HL-60 (cell line): ENCODE data around the gene SFMBT1.

Experiments used
- DNase-seq, 2 experiments: peaks; one replicate each; pipeline ENCODE4 v3.0.0-alpha.2; 2010 to 2020; ENCODE audit warnings: low read depth in 1 of 2, low spot score in 1 of 2
- H3K27ac ChIP-seq: fragments of 250-450 bp; sonication (Bioruptor Pico); replicated peaks from 2 replicates; pipeline ENCODE4 v1.5.1; 2020; ENCODE audit warnings: mild to moderate bottlenecking, moderate library complexity
- H3K27me3 ChIP-seq: fragments of 250-450 bp; sonication (Bioruptor Pico); 2 replicates; pipeline ENCODE4 v1.5.1; 2021; ENCODE audit warnings: mild to moderate bottlenecking, moderate library complexity; ENCODE audit not compliant: insufficient read depth, poor library complexity, severe bottlenecking
- H3K4me3 ChIP-seq: replicated peaks from 2 replicates; pipeline ENCODE4 v1.5.1; 2011; ENCODE audit warnings: mild to moderate bottlenecking, control low read depth, low read length; ENCODE audit not compliant: insufficient read depth
- CTCF ChIP-seq: IDR thresholded peaks from one replicate; pipeline ENCODE4 v1.5.1; 2011; ENCODE audit warnings: low read length, control low read depth, inconsistent platforms; ENCODE audit not compliant: insufficient read depth
- GABPA ChIP-seq: IDR thresholded peaks from 2 replicates; pipeline ENCODE4 v1.6.1; 2012; ENCODE audit warnings: low read depth
- POLR2AphosphoS5 ChIP-seq: IDR thresholded peaks from 2 replicates; pipeline ENCODE4 v1.6.1; 2012; ENCODE audit warnings: low read depth
- REST ChIP-seq: IDR thresholded peaks from 2 replicates; pipeline ENCODE4 v1.6.1; 2012; ENCODE audit warnings: low read depth; ENCODE audit not compliant: insufficient replicate concordance
- SPI1 ChIP-seq: IDR thresholded peaks from 2 replicates; pipeline ENCODE4 v1.6.1; 2012; ENCODE audit warnings: low read depth, mild to moderate bottlenecking, borderline replicate concordance

The SFMBT1 gene

GRCh38 chr3:53028641-53029040 lies 17.2 kb downstream of the SFMBT1 start:
- TF ChIP-seq SPI1 (no peak), GABPA (no peak), POLR2AphosphoS5 (no peak), CTCF (no peak), REST (no peak)
- Histone ChIP-seq H3K4me3 (no peak overlapping the region), H3K27ac (no peak overlapping the region), H3K27me3 (no peaks in the 10 kb centered on the region)
- no peak for DNase-seq

- no peak for DNase-seq
Measured at GRCh38 chr3:53027254-53027844, 18.5 kb downstream of the SFMBT1 start.

GRCh38 chr3:53026382-53027162 lies 19.3 kb downstream of the SFMBT1 start:
- Histone ChIP-seq H3K27me3 (no peaks in the 10 kb centered on the region), H3K27ac (no peak overlapping the region), H3K4me3 (no peak overlapping the region)
- no peak for DNase-seq
- TF ChIP-seq CTCF (no peak), REST (no peak), SPI1 (peak; percentile 69; the same call in 1 of the 2 replicates), POLR2AphosphoS5 (no peak)

More at GRCh38 chr3:53027254-53027844, 18.5 kb downstream of the SFMBT1 start:
- Histone ChIP-seq H3K27ac (no peak overlapping the region), H3K27me3 (no peaks in the 10 kb centered on the region), H3K4me3 (no peak overlapping the region)
- TF ChIP-seq REST = no peak
